Liver (tissue), 9 donors: ENCODE data around the gene DNAJB6. TPM values are rescaled to one million over a fixed set of nuclear protein-coding genes. Genes with fewer than 3 reads are reported as not detected.

Source experiments
- DNase-seq: peaks from one replicate; pipeline ENCODE4 v3.0.0-alpha.2; 2017; ENCODE audit warnings: low spot score
- H3K27ac ChIP-seq, 2 donors: one replicate each; pipeline ENCODE4 v1.7.0; 2013; ENCODE audit warnings: inconsistent platforms in 2 of 2, low read length in 2 of 2, control low read depth in 1 of 2, low read depth in 1 of 2, mild to moderate bottlenecking in 1 of 2
- H3K27me3 ChIP-seq, 4 donors: one replicate each; pipeline versions ENCODE4 v1.6.1 to v1.7.0; 2013; ENCODE audit warnings: low read length in 3 of 4, inconsistent platforms in 1 of 4, mild to moderate bottlenecking in 1 of 4, moderate library complexity in 1 of 4; ENCODE audit not compliant: control insufficient read depth in 4 of 4, insufficient read depth in 4 of 4
- H3K36me3 ChIP-seq, 4 donors: one replicate each; pipeline versions ENCODE4 v1.6.1 to v1.7.0; 2013; ENCODE audit warnings: low read length in 3 of 4, mild to moderate bottlenecking in 3 of 4, low read depth in 1 of 4, moderate library complexity in 1 of 4; ENCODE audit not compliant: control insufficient read depth in 4 of 4, insufficient read depth in 3 of 4
- H3K4me1 ChIP-seq, 4 donors: one replicate each; pipeline versions ENCODE4 v1.6.1 to v1.7.0; 2013; ENCODE audit warnings: low read length in 3 of 4, mild to moderate bottlenecking in 3 of 4, moderate library complexity in 1 of 4; ENCODE audit not compliant: control insufficient read depth in 4 of 4, insufficient read depth in 4 of 4
- H3K4me3 ChIP-seq, 3 donors: one replicate each; pipeline versions ENCODE4 v1.6.1 to v1.7.0; 2013; ENCODE audit warnings: low read length in 3 of 3, control low read depth in 1 of 3, low read depth in 1 of 3, mild to moderate bottlenecking in 1 of 3
- H3K9ac ChIP-seq, 2 donors: one replicate each; pipeline ENCODE4 v1.7.0; 2013; ENCODE audit warnings: low read length in 2 of 2, mild to moderate bottlenecking in 2 of 2, moderate library complexity in 2 of 2, control low read depth in 1 of 2, low read depth in 1 of 2
- H3K9me3 ChIP-seq, 4 donors: one replicate each; pipeline versions ENCODE4 v1.6.1 to v1.7.0; 2013; ENCODE audit warnings: low read length in 3 of 4; ENCODE audit not compliant: control insufficient read depth in 4 of 4
- ATF3 ChIP-seq: IDR thresholded peaks from 2 replicates; pipeline ENCODE4 v1.6.1; 2016; ENCODE audit warnings: antibody characterized with exemption
- CTCF ChIP-seq: fragments of 150-350 bp; IDR thresholded peaks from 2 replicates; pipeline ENCODE4 v1.5.1; 2017; ENCODE audit warnings: improper control_type of control experiment, low read depth, low read length; ENCODE audit not compliant: missing input control
- EGR1 ChIP-seq, 2 donors: IDR thresholded peaks; 2 replicates each; pipeline ENCODE4 v1.6.1; 2016 to 2018; ENCODE audit warnings: antibody characterized with exemption in 2 of 2, low read depth in 2 of 2
- FOXA1 ChIP-seq: IDR thresholded peaks from 2 replicates; pipeline ENCODE4 v1.6.1; 2016; ENCODE audit warnings: antibody characterized with exemption
- FOXA2 ChIP-seq: IDR thresholded peaks from 2 replicates; pipeline ENCODE4 v1.6.1; 2016; ENCODE audit warnings: antibody characterized with exemption
- GABPA ChIP-seq, 2 donors: IDR thresholded peaks in 1 of 2; conservative IDR thresholded peaks in 1 of 2; 2 replicates each; pipeline ENCODE4 v1.6.1; 2016; ENCODE audit warnings: antibody characterized with exemption in 2 of 2, mild to moderate bottlenecking in 1 of 2, moderate library complexity in 1 of 2
- HNF4A ChIP-seq, 2 donors: conservative IDR thresholded peaks; 2 replicates each; pipeline ENCODE4 v1.6.1; 2016; ENCODE audit warnings: antibody characterized with exemption in 2 of 2, mild to moderate bottlenecking in 2 of 2
- HNF4G ChIP-seq: IDR thresholded peaks from 2 replicates; pipeline ENCODE4 v1.6.1; 2016; ENCODE audit warnings: antibody characterized with exemption
- JUND ChIP-seq, 2 donors: IDR thresholded peaks; 2 replicates each; pipeline ENCODE4 v1.6.1; 2016; ENCODE audit warnings: antibody characterized with exemption in 2 of 2
- MAX ChIP-seq: IDR thresholded peaks from 2 replicates; pipeline ENCODE4 v1.6.1; 2016; ENCODE audit warnings: antibody characterized with exemption
- NR2F2 ChIP-seq: IDR thresholded peaks from 2 replicates; pipeline ENCODE4 v1.6.1; 2016; ENCODE audit warnings: antibody characterized with exemption
- RAD21 ChIP-seq, 2 donors: IDR thresholded peaks; 2 replicates each; pipeline ENCODE4 v1.6.1; 2016; ENCODE audit warnings: antibody characterized with exemption in 2 of 2, mild to moderate bottlenecking in 2 of 2
- REST ChIP-seq: IDR thresholded peaks from 2 replicates; pipeline ENCODE4 v1.6.1; 2016; ENCODE audit warnings: antibody characterized with exemption, mild to moderate bottlenecking
- SP1 ChIP-seq: IDR thresholded peaks from 2 replicates; pipeline ENCODE4 v1.6.1; 2018; ENCODE audit warnings: antibody characterized with exemption, mild to moderate bottlenecking
- TAF1 ChIP-seq: conservative IDR thresholded peaks from 2 replicates; pipeline ENCODE4 v1.6.1; 2016; ENCODE audit warnings: antibody characterized with exemption, mild to moderate bottlenecking
- YY1 ChIP-seq: IDR thresholded peaks from 2 replicates; pipeline ENCODE4 v1.6.1; 2016; ENCODE audit warnings: antibody characterized with exemption, mild to moderate bottlenecking
- ZBTB33 ChIP-seq: IDR thresholded peaks from 2 replicates; pipeline ENCODE4 v1.6.1; 2016; ENCODE audit warnings: antibody characterized with exemption
- WGBS: extraction: QIAGEN DNeasy Blood & Tissue Kit; methylation state at CpG from one replicate; pipeline ENCODE4 v1.1.7; 2013; 5-methylcytosine and 5-hydroxymethylcytosine counted together
- polyA plus RNA-seq, 2 donors: library from polyadenylated mRNA; stranded (reverse) in 1 of 2; unstranded in 1 of 2; fragments of 200-250 nt in 1 of 2; fragments of >200 nt in 1 of 2; fragmentation: Nextera tagmentation in 1 of 2; extraction: Ambion mirVana in 1 of 2; gene quantifications; one replicate each; pipeline versions ENCODE4 v1.2.1 to v1.2.3, GENCODE V29; 2013 to 2015
- total RNA-seq, 2 donors: library from RNA; depleted of rRNA; stranded (reverse); fragments of >200 nt; gene quantifications; one replicate each; pipeline ENCODE4 v1.2.3, GENCODE V29; 2014
- donor health status: healthy.
- donor health status: healthy.
- donor health status: healthy.
- donor health status: healthy.
- donor health status: healthy.

DNAJB6 gene
- total and polyA plus RNA-seq, 4 donors = 26.5 to 46.6 (median 42.4) TPM

DNA sequence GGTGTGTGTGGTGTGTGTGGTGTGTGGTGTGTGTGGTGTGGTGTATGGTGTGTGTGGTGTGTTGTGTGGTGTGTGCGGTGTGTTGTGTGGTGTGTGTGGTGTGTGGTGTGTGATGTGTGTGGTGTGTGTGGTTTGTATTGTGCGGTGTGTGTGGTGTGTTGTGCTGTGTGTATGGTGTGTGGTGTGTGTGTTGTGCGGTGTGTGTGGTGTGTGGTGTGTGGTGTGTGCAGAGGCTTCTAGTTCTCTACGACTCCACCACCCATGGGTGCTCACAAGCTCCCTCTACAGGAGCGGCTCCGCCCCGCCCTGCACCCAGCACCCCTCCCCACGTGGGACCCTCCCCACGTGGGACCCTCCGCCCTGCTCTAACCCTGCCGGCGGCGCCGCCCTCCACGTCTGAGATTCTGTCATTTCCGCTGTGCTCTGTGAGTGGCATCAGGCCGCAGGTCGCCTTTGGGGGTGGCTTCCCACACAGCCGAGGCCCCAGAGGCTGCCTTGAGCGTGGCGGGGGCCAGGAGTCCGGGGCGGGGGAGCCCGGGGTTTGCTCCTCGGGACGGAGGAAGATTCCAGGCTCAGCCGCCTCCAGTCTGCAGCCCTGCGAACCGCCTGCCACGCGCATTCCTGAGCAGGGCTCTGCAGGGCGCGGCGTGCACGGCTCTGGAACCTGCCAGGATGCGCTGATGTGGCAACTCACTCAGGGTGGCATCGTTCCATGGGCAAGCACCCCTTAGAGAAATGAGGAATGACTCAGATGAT is 37.0 kb upstream of the DNAJB6 start:
- DNase-seq = no peak
- no peak overlapping the region for H3K27ac ChIP-seq
- no peaks in the 10 kb centered on the region for H3K4me1 ChIP-seq
- 76% methylated on average over 37 of the region's 37 CpGs for WGBS
- H3K27me3 ChIP-seq = no peaks in the 10 kb centered on the region
- no peak overlapping the region for H3K9ac ChIP-seq
- no peaks in the 10 kb centered on the region for H3K36me3 ChIP-seq
- H3K4me3 ChIP-seq = no peak overlapping the region
- TF ChIP-seq GABPA (IDR thresholded peaks at IDR 0.05 in 1 of 2, conservative IDR thresholded peaks at IDR 0.05 in 1 of 2) = no peak
- TF ChIP-seq ZBTB33 = no peak
- no peak for TF ChIP-seq MAX
- no peak for TF ChIP-seq HNF4G
- no peak for TF ChIP-seq FOXA1
- no peak for TF ChIP-seq SP1
- no peak for TF ChIP-seq NR2F2
- no peak for TF ChIP-seq TAF1
- no peak for TF ChIP-seq ATF3
- TF ChIP-seq REST = no peak
- no peak for TF ChIP-seq CTCF
- no peak for TF ChIP-seq YY1
- no peak for TF ChIP-seq RAD21 (IDR thresholded peaks at IDR 0.05)
- no peak for TF ChIP-seq HNF4A (conservative IDR thresholded peaks at IDR 0.05)
- no peak for TF ChIP-seq JUND (IDR thresholded peaks at IDR 0.05)
- TF ChIP-seq EGR1 (IDR thresholded peaks at IDR 0.05; ENCODE audit: low read depth in 2 of 2) = no peak
- TF ChIP-seq FOXA2 = no peak
- H3K9me3 ChIP-seq = no peaks in the 10 kb centered on the region
